ENCODE data around the gene UBE2G2.

UBE2G2 gene, protein sequence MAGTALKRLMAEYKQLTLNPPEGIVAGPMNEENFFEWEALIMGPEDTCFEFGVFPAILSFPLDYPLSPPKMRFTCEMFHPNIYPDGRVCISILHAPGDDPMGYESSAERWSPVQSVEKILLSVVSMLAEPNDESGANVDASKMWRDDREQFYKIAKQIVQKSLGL

DNA sequence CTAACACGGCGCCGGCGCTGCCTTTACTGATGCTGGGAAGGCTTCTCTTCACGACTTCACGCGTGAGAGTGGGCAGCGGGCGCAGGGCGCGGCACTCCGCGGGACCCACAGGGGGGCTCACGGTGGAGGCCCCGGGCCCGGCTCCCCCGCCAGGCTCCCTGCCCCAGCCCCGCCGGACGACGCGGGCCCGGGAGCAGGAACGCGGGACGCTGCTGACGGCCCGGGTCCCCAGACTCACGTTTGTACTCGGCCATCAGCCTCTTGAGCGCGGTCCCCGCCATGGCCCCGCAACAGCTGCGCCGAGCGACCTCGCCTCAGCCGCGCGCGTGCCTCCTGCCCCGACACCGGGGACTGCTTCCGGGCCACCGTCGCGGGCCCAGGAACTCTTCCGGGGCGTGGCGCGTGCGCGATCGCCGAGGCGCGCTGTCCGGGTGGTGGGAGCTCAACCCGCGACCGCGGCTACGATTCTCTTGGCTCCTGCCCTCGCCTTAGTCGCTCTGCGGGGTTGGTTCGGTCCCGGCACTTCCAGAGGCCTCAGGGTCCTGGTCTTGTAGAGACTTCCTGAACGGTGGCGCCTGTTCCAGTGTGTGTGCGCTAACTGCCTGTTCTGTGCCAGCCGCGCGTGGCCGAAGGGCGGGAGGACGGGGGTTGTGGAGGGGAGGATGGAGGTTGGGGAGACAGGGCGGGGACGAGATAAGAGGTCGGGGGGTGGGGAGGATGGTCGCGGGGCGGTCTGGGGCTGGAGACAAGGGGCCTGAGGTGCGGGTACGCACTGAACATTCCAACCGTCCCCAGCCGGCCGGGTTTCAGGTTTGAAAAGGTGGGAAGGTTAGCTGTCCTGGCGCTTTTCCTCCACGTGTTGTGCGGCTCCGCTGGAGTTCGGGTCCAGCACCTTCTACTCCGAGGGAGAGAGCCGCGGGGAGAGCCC is at the start of gene UBE2G2:
Gene UBE2G2, minus strand, starts transcription at position 353 of the 928 bp plus-strand sequence. Its CDS starts 72 bp downstream, at position 281.
- H3K27ac Mint-ChIP-seq = peak within 1 kb of the TSS; percentile 98
- H3K27me3 Mint-ChIP-seq = no peaks in the 10 kb centered on the region
- peak within 1 kb of the TSS; percentile 100 for H3K4me3 Mint-ChIP-seq
- H3K4me1 Mint-ChIP-seq (ENCODE audit: low read depth) = peaks cover 67% of the 10 kb centered on the region
- H3K36me3 Mint-ChIP-seq (ENCODE audit: low read depth) = peaks cover 79% of the 10 kb centered on the region
- H3K9me3 Mint-ChIP-seq = no peaks in the 10 kb centered on the region

DNA sequence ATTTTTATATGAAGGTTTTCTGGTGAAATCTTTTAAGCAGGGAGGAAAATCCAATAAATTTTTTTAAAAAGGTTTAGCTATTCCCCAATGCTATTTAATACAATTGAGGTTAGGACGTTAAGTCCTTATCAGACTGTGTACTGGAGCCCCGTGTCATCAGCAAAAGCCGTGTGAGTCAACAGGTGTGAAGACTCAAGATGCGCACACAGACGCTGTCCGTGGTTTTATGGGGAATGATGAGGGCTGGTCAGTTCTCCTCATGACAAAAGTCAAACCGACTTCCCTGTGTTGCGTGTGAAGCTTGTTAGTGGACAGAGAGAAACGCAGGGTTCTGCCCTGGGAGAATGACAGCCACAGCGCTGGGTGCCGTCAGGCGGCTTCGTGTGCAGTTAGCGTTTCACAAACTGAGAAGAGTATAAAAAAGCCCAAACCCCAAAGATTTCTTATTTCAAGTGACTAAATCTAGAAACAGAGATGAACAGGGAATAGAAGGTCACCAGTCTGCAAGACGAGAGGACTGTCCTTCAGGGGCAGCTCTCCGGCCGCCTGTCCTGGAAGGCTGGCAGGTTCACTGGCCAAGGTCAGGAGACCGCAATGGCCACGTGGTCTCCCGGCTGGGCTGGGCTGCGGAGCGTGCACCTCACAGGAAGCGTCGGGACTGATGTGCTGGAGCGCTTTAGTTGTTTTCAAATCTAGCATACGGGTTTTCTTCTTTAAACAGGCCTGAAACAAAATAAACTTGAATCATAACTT is 49.5 kb upstream of the UBE2G2 start:
- Mint-ChIP-seq H3K9me3 (no peaks in the 10 kb centered on the region), H3K4me1 (ENCODE audit: low read depth) (peaks cover 42% of the 10 kb centered on the region), H3K4me3 (no peak overlapping the region), H3K27me3 (no peaks in the 10 kb centered on the region), H3K36me3 (ENCODE audit: low read depth) (peaks cover 42% of the 10 kb centered on the region), H3K27ac (no peak overlapping the region)

DNA sequence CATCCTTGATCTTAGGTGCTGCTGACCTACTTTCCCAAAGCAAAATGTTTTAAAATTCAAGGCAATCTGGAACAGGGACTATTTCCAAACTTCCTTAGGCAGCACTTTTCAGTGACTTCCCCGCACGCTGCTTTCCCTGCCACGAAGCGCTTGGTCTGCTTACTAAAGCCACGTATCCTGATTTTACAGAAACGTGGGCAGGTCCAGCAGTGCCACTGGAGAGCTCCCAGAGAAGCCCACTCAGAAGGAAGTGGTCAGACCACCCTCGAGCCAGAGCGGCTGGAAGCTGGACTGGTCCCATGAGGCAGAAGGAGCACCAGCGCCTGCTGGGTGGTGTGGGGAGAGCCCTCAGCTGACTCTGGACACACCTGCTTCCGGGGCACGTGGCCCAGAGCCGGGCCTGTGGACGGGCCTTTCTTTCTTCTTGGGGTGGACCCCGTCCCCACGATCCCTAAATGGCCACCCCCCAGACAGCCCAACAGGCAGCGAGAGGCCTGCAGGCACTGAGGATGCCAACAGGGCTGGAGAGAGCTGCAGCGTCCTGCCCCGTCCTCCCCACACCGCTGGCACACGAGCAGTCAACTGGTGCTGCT is 48.7 kb upstream of the UBE2G2 start:
- Mint-ChIP-seq H3K27me3 (no peaks in the 10 kb centered on the region), H3K4me3 (no peak overlapping the region), H3K36me3 (ENCODE audit: low read depth) (peaks cover 36% of the 10 kb centered on the region), H3K27ac (no peak overlapping the region), H3K4me1 (ENCODE audit: low read depth) (peaks cover 44% of the 10 kb centered on the region), H3K9me3 (no peaks in the 10 kb centered on the region)

DNA sequence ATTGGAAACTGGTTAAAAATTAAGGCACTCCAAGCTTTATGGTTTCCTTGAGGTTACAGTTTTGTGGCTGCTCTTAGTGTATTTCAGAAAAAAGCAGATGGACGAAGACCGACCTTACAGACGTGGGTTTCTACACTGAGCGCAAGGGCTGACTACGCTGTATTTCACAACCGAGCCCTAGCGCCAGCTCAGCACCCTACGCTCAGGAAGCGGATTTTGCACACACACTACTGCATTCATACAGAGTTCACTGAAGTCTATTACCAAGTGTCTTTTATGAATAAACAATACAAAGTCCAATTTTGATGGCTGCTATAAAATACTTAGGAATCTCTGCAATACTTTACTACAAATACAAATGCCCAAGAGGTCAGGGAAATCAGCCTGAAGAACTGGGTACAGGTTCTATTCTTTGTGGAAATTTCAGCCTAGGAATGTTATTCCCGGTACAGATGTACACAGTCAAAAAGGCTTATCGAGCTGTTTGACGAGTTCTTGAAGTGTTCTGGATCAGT is 48.1 kb upstream of the UBE2G2 start:
- H3K9me3 Mint-ChIP-seq = no peaks in the 10 kb centered on the region
- H3K4me1 Mint-ChIP-seq (ENCODE audit: low read depth) = peaks cover 41% of the 10 kb centered on the region
- H3K27me3 Mint-ChIP-seq = no peaks in the 10 kb centered on the region
- no peak overlapping the region for H3K4me3 Mint-ChIP-seq
- no peak overlapping the region for H3K27ac Mint-ChIP-seq
- H3K36me3 Mint-ChIP-seq (ENCODE audit: low read depth) = peaks cover 29% of the 10 kb centered on the region

DNA sequence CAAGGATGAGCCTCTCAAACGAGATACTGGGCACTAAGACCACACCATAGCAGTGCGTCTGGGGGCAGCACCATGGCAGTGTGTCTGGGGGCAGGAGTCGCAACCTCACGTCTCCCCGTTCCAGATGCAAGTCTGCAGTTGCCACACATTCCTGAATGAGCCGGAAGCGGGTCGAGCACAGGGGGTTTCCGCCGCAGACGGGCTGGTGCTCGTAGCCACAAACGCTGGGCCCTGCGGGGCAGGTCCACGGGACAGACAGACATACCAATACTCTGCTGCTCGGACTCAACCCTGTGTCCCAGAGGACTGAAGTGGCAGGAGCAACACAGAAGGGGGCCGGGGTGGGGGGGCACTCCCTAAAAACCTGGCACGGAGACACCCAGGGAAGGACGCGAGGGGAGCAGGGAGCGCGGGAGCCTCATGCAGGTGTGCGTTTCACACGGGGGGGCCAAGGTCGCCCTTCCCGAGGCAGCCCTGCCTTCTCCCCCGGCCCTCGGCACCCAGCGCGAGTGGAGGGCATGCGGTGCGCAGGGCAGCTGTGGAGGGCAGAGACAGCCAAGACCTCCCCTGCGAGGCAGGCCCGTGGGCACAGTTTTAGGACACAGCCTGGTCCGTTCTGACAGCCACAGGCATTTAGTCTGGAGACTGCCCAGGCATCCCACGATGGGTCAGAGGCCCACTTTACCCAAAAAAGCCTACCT is 47.4 kb upstream of the UBE2G2 start:
- no peaks in the 10 kb centered on the region for H3K9me3 Mint-ChIP-seq
- peaks cover 22% of the 10 kb centered on the region for H3K36me3 Mint-ChIP-seq (ENCODE audit: low read depth)
- H3K4me3 Mint-ChIP-seq = no peak overlapping the region
- no peaks in the 10 kb centered on the region for H3K27me3 Mint-ChIP-seq
- H3K4me1 Mint-ChIP-seq (ENCODE audit: low read depth) = peaks cover 34% of the 10 kb centered on the region
- no peak overlapping the region for H3K27ac Mint-ChIP-seq

DNA sequence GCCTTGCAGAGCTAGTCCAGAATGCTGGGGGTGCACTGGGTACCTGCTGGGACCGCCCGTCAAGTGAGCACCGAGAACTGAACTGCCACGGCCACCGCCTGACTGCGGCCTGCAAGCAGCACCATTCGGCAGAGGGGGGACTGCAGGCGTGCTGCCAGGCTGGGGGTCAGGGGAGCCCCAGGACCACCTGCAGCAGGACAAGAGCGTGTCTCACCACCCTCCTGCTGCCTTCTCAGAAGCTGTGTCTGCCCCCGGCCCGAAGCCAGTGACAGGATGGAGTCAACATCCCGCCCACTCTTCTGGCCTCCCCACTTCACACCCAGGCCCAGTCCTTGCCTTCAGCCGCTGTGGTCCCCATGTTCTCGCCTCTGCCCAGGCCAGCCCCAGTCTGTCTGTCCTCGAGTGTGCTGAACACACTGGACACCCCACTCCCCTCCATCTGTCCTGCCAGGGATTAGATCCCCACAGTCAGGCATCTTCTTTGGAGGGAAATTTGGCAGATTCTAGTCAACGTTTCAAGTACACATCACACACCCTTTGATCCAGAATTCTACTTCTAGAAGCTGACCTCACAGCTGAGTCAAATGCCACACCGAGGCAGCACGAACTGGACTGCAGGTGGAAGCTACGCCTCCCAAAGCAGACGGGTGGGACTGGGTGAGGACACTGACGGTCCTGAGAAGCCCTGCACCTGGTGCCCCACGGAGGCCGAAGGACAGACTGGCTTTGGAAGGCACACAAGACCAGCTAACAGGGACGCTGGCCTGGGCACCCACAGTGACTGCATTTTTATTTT is 45.8 kb upstream of the UBE2G2 start:
- Mint-ChIP-seq H3K36me3 (ENCODE audit: low read depth) (peaks cover 12% of the 10 kb centered on the region), H3K27ac (no peak overlapping the region), H3K9me3 (no peaks in the 10 kb centered on the region), H3K4me1 (ENCODE audit: low read depth) (peaks cover 25% of the 10 kb centered on the region), H3K27me3 (no peaks in the 10 kb centered on the region), H3K4me3 (no peak overlapping the region)

DNA sequence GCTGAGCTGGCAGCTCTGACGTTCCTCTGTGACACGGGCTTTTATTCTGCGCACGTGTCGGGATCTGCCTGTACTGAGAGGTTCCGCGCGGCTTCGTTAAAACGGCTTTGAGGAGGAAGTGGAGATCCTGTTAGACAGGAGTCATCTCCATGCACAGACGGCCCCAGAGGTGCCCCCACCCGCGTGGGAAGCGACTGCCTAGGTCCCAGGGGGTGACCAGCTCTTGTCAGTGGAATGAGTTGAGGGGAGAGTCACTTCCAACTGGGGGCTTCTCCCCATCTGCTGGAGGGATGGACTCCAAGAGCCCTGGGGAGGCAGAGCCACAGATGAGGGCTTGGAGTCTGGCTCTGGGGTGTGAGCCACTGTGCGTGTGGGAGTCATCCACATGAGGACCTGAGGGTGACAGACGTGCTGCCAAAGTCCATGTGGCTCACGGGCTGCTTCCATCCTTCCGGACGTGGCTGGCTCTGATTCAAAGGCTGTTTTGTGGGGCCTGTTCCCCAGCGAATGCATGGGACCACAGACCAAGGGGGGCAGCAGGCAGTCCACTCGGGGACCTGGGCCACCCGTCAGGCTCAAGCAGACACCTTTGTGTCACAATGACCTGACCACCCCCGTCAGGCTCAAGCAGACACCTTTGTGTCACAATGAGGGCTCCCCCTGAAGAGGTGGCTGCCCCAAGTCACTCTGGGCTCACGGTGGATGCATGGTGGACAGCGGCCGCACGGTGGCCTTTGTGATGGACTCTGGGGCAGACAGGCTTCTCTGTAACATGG is 45.1 kb upstream of the UBE2G2 start:
- Mint-ChIP-seq H3K27me3 (no peaks in the 10 kb centered on the region), H3K36me3 (ENCODE audit: low read depth) (peaks cover 12% of the 10 kb centered on the region), H3K4me3 (peak overlapping the region; percentile 77), H3K4me1 (ENCODE audit: low read depth) (peaks cover 17% of the 10 kb centered on the region), H3K27ac (peak overlapping the region; percentile 76), H3K9me3 (no peaks in the 10 kb centered on the region)

DNA sequence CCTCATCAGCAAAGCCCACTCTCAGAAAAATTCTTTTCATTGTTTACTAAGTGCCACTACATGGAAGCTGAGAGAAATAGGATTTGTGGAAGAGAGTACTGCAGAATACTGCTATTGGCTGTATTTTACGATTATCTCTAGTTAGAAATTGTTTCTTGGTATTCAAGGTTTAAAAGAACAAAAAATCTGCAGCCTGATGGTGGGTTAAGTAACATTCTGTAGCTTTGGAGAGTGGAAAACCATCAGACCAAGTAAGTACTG is 44.5 kb upstream of the UBE2G2 start:
- Mint-ChIP-seq H3K4me3 (peak overlapping the region; percentile 77), H3K4me1 (ENCODE audit: low read depth) (peaks cover 16% of the 10 kb centered on the region), H3K9me3 (no peaks in the 10 kb centered on the region), H3K27me3 (no peaks in the 10 kb centered on the region), H3K36me3 (ENCODE audit: low read depth) (peaks cover 12% of the 10 kb centered on the region), H3K27ac (peak overlapping the region; percentile 76)

DNA sequence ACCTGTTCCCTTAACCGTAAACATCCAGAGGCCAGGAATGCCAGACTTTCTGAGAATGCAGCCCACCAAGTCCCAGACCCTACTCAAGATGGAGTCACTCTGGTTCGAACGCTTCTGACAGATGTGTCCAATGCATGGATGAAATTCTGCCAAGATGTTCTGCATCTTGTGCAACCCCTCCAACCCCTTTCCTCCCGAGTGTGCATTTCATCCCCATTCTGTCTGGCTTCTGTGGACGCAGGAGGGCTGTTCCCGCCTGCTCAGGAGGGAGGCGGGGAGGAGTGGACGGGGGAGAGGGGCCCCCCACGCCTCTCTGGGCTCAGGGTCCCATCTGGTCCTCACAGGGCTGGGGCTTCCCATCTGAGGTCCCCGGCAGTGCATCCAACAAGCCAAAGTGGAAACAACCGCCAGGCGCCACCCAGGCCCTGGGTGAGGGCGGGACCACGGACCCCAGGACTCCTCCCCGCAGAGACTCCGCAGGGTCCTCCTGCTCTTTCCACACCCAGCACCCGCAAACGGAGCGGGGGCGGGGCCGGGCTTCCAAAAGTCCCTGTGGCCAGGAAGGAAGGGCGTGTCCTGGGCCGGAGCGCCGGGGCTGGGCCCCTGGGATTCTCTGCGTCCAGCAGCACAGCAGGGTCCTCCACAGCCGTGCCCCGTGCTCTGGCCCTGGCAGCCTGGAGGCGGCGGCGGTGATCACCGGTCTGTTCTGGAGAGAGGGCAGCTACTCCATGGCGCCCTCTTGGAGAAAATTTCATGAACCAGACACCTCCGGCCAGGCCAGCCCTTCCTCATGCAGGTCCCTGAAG is 44.0 kb upstream of the UBE2G2 start:
- H3K4me1 Mint-ChIP-seq (ENCODE audit: low read depth) = peaks cover 16% of the 10 kb centered on the region
- H3K27me3 Mint-ChIP-seq = no peaks in the 10 kb centered on the region
- H3K9me3 Mint-ChIP-seq = no peaks in the 10 kb centered on the region
- H3K27ac Mint-ChIP-seq = peak overlapping the region; percentile 76
- peak overlapping the region; percentile 77 for H3K4me3 Mint-ChIP-seq
- H3K36me3 Mint-ChIP-seq (ENCODE audit: low read depth) = peaks cover 12% of the 10 kb centered on the region

DNA sequence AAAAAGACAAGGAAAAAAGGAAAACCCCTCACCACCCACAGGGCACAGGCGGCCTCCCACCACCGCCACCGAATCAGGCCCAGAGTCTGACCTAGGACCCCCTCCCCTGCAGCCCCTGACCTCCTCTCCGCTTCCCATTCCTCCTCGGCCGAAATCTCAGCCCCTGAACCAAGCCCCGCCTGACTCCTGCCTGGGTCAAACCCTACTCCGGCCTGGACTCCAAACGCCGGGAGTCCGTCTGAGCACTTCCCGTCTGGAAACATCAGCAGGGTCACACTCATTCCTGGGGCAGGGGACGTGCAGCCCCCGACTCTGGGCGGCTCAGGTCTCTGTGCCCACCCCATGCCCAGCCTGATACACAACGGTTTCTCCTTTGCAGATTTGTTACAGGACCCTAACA is 42.6 kb upstream of the UBE2G2 start:
- Mint-ChIP-seq H3K9me3 (no peaks in the 10 kb centered on the region), H3K4me3 (no peak overlapping the region), H3K27me3 (no peaks in the 10 kb centered on the region), H3K36me3 (ENCODE audit: low read depth) (peaks cover 4% of the 10 kb centered on the region), H3K4me1 (ENCODE audit: low read depth) (peaks cover 16% of the 10 kb centered on the region), H3K27ac (no peak overlapping the region)

DNA sequence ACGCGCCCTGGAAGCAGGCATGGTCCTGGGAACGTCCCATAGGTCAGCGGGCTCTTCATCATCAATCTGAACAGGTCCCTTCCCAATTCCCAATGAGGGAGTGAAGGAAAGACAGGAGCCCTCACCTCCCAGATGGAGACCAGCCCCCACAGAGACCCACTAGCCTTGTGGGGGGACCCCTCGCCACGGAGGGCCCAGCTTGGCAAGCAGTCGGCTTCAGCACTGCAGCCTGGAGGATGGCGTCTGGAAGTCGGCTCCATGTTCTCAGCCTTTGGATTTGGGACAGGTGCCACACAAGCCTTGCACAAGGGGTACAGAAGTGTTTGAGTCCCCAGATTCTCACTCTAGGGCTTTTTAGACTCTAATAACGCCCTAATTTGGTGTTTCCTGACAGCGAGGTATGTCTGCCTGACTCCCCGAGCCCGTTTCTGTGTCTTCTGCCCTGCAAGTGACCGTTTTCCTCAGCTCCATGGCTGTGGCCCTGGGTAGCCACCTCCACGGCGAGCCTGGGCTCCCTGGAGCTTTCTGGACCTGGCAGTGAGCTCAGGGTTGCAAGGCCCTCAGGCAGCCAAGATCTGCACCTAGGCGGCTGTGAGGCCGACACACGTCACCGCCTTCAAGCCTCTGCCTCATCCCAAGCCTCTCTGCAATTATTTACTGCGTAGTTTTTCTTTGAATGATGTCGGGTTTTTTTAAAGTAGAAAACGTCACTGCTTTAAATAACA is 41.3 kb upstream of the UBE2G2 start:
- no peak overlapping the region for H3K4me3 Mint-ChIP-seq
- H3K27me3 Mint-ChIP-seq = no peaks in the 10 kb centered on the region
- H3K27ac Mint-ChIP-seq = no peak overlapping the region
- no peaks in the 10 kb centered on the region for H3K36me3 Mint-ChIP-seq (ENCODE audit: low read depth)
- peaks cover 16% of the 10 kb centered on the region for H3K4me1 Mint-ChIP-seq (ENCODE audit: low read depth)
- H3K9me3 Mint-ChIP-seq = no peaks in the 10 kb centered on the region

DNA sequence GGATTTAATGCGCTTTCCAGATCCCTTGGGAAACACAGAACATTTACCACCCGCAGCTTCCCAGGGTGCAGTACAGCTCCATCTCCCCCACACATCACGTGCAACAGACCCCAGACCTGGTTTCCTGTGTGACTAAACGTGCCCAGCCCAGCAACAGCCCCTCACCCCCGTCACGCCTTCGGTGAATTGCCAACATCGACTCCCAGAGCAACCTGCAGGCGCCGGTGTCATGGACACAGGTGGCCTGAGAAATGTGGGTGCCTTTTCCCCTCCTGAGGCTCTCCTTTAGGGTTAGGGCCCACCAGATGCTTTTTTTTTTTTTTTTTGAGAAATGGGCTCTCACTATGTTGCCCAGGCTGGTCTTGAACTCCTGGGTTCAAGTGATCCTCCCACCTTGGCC is 40.5 kb upstream of the UBE2G2 start:
- no peaks in the 10 kb centered on the region for H3K9me3 Mint-ChIP-seq
- H3K27ac Mint-ChIP-seq = no peak overlapping the region
- no peak overlapping the region for H3K4me3 Mint-ChIP-seq
- no peaks in the 10 kb centered on the region for H3K36me3 Mint-ChIP-seq (ENCODE audit: low read depth)
- peaks cover 16% of the 10 kb centered on the region for H3K4me1 Mint-ChIP-seq (ENCODE audit: low read depth)
- no peaks in the 10 kb centered on the region for H3K27me3 Mint-ChIP-seq
